GM12878 (cell line): ENCODE data around the gene SFMBT1. TPM values are rescaled to one million over a fixed set of nuclear protein-coding genes. Genes with fewer than 3 reads are reported as not detected.

Experiments
- ATAC-seq: fragments of 200-7000 bp; cut with Tn5 transposase; 3 replicates; pipeline ENCODE4 v1.9.1; 2020; ENCODE audit warnings: mild to moderate bottlenecking, moderate library complexity
- BruUV-seq: library from RNA; stranded (reverse); fragments of 400-500 nt; replicated peaks from 2 replicates; lab custom pipeline; 2021; lab: Mats Ljungman, UMichigan
- CTCF ChIA-PET: fragments of 300-600 bp; sonication (Branson Sonifier 250); formaldehyde crosslinking; extraction: SDS; loops from one replicate; lab custom pipeline; 2021; ENCODE audit warnings: inconsistent platforms; lab: Yijun Ruan, JAX
- POLR2A ChIA-PET: fragments of 350-600 bp; formaldehyde crosslinking; extraction: SDS; loops from one replicate; lab custom pipeline; 2021; ENCODE audit warnings: inconsistent platforms; lab: Charles Lee
- RAD21 ChIA-PET: fragments of 300-600 bp; sonication (Branson Sonifier 250); formaldehyde crosslinking; loops from one replicate; lab custom pipeline; 2023; ENCODE audit warnings: antibody characterized with exemption; ENCODE audit not compliant: unreplicated experiment; lab: Charles Lee
- SMC1A ChIA-PET: fragments of 300-600 bp; sonication (Branson Sonifier 250); formaldehyde crosslinking; loops from one replicate; lab custom pipeline; 2023; ENCODE audit not compliant: unreplicated experiment, uncharacterized antibody; lab: Charles Lee
- DNase-seq: peaks from one replicate; pipeline ENCODE4 v3.0.0-alpha.2; 2011; ENCODE audit warnings: low read depth, low spot score
- FAIRE-seq: peaks from 3 replicates; lab custom pipeline; 2011; peaks lifted over from hg19 to GRCh38; lab: Jason Lieb, UNC
- H2AFZ ChIP-seq: 2 replicates; pipeline ENCODE4 v1.6.0; 2011; ENCODE audit warnings: low read depth, low read length, control low read depth; ENCODE audit not compliant: control insufficient read depth
- H3K27ac ChIP-seq: 2 replicates; pipeline ENCODE4 v1.5.1; 2011; ENCODE audit warnings: control low read depth; ENCODE audit not compliant: control insufficient read depth, insufficient read depth
- H3K27me3 ChIP-seq, 2 experiments: replicated peaks in 1 of 2; 2 replicates each; pipeline versions ENCODE4 v1.6.0 to v1.6.1; 2011; ENCODE audit warnings: low read length in 1 of 2; ENCODE audit not compliant: control insufficient read depth in 2 of 2, insufficient read depth in 2 of 2
- H3K36me3 ChIP-seq, 2 experiments: 2 replicates each; pipeline ENCODE4 v1.5.1; 2011; ENCODE audit warnings: low read length in 1 of 2; ENCODE audit not compliant: control insufficient read depth in 2 of 2, insufficient read depth in 2 of 2
- H3K4me1 ChIP-seq: 2 replicates; pipeline ENCODE4 v1.6.1; 2011; ENCODE audit warnings: mild to moderate bottlenecking, low read length, moderate library complexity, mixed read lengths; ENCODE audit not compliant: control insufficient read depth, insufficient read depth
- H3K4me2 ChIP-seq: 2 replicates; pipeline ENCODE4 v1.6.0; 2011; ENCODE audit warnings: control low read depth; ENCODE audit not compliant: control insufficient read depth, insufficient read depth
- H3K4me3 ChIP-seq: fragments of 200-600 bp; sonication (generic); 2 replicates; pipeline ENCODE4 v1.5.1; 2016
- H3K79me2 ChIP-seq: 2 replicates; pipeline ENCODE4 v1.6.0; 2011; ENCODE audit warnings: low read length; ENCODE audit not compliant: control insufficient read depth, insufficient read depth
- H3K9ac ChIP-seq: 2 replicates; pipeline ENCODE4 v1.8.0; 2011; ENCODE audit warnings: low read length, control low read depth, mixed read lengths; ENCODE audit not compliant: control insufficient read depth, insufficient read depth
- H3K9me3 ChIP-seq: replicated peaks from 3 replicates; pipeline ENCODE4 v1.5.1; 2011; ENCODE audit warnings: mild to moderate bottlenecking, low read length; ENCODE audit not compliant: control insufficient read depth, insufficient read depth
- H4K20me1 ChIP-seq: 2 replicates; pipeline ENCODE4 v1.6.0; 2011; ENCODE audit not compliant: control insufficient read depth, insufficient read depth
- CBFB ChIP-seq: IDR thresholded peaks from 2 replicates; pipeline ENCODE4 v1.6.1; 2016; ENCODE audit warnings: antibody characterized with exemption, low read depth
- HDAC6 ChIP-seq: fragments of 200-600 bp; sonication (generic); IDR thresholded peaks from one replicate; pipeline ENCODE4 v1.8.0; 2017; ENCODE audit warnings: antibody characterized with exemption; ENCODE audit not compliant: unreplicated experiment
- POLR2AphosphoS2 ChIP-seq: IDR thresholded peaks from 2 replicates; pipeline ENCODE4 v1.6.1; 2011; ENCODE audit warnings: low read depth, mild to moderate bottlenecking, low read length, improper control_type of control experiment, moderate library complexity
- SREBF2 ChIP-seq: IDR thresholded peaks from 2 replicates; pipeline ENCODE4 v1.6.1; 2012; ENCODE audit warnings: mild to moderate bottlenecking, low read length
- ZBED1 ChIP-seq: IDR thresholded peaks from 2 replicates; pipeline ENCODE4 v1.6.1; 2016; ENCODE audit warnings: borderline replicate concordance
- ZBTB11 ChIP-seq: fragments of 450-650 bp; formaldehyde crosslinking; IDR thresholded peaks from 2 replicates; pipeline ENCODE4 v1.5.0; 2022; ENCODE audit warnings: mild to moderate bottlenecking, missing genetic modification characterization
- ZBTB40 ChIP-seq: fragments of 450-650 bp; IDR thresholded peaks from 2 replicates; pipeline ENCODE4 v1.6.1; 2016; ENCODE audit warnings: mild to moderate bottlenecking, moderate library complexity, borderline replicate concordance
- ZNF24 ChIP-seq: fragments of 450-650 bp; IDR thresholded peaks from 2 replicates; pipeline ENCODE4 v1.6.1; 2017; ENCODE audit warnings: antibody characterized with exemption, mild to moderate bottlenecking
- ZNF622 ChIP-seq: fragments of 450-650 bp; IDR thresholded peaks from 2 replicates; pipeline ENCODE4 v1.6.1; 2017; ENCODE audit warnings: mild to moderate bottlenecking, inconsistent platforms
- WGBS: methylation state at CpG from one replicate; pipeline ENCODE4 v1.1.6; 2016; ENCODE audit warnings: low lambda C conversion rate; ENCODE audit not compliant: insufficient replicate concordance, insufficient coverage; ENCODE audit errors: missing lambda C conversion rate; 5-methylcytosine and 5-hydroxymethylcytosine counted together
- in situ Hi-C: fragments of 300-500 bp; cut with MboI; formaldehyde crosslinking; loops from 9 replicates; pipeline ENCODE4 v1.14.3; 2018; ENCODE audit warnings: mixed read lengths
- intact Hi-C: fragments of 100-400 bp; cut with micrococcal nuclease; formaldehyde crosslinking; loops from one replicate; pipeline ENCODE4 v1.14.2; 2022; ENCODE audit not compliant: unreplicated experiment
- polyA plus RNA-seq, 11 experiments: library from polyadenylated mRNA; depleted of rRNA in 4 of 11; unstranded in 6 of 11; stranded (reverse) in 5 of 11; fragments of >200 nt; fragmentation: Nextera tagmentation in 4 of 11; fragmentation: Illumina TruSeq in 1 of 11; extraction: Ambion mirVana in 4 of 11; extraction: Trizol in 1 of 11; gene quantifications; 1 replicate in 1 of 11; 2 replicates in 10 of 11; pipeline versions ENCODE4 v1.2.1 to v1.2.3, GENCODE V29; 2011 to 2016; ENCODE audit warnings: inconsistent platforms in 2 of 11, missing spikeins in 2 of 11, low read depth in 1 of 11
- total RNA-seq, 4 experiments: library from RNA; depleted of rRNA in 3 of 4; stranded (reverse); fragments of >200 nt in 3 of 4; fragmentation: Illumina TruSeq in 1 of 4; extraction: Trizol in 1 of 4; gene quantifications; 2 replicates each; pipeline versions ENCODE4 v1.2.1 to v1.2.3, GENCODE V29; 2013 to 2021

SFMBT1 gene
- total and polyA plus RNA-seq, 10 of the 15 experiments (the other 5 are each of a cell fraction or from before 2014, with no cell fraction given) = 3.2 to 19.5 (median 11.4) TPM

GRCh38 chr3:52967398-52967797 is 78.5 kb downstream of the SFMBT1 start:
- DNase-seq (no peak), FAIRE-seq (no peak), ATAC-seq (no peak)
- intact Hi-C loops (no loop called here), in situ Hi-C loops (no loop called here)
- H3K4me3 ChIP-seq = no peak overlapping the region
- ChIA-PET RAD21 (no interaction called here), CTCF (interaction anchor here (1.0 kb wide), 1 partner anchor 31 kb away, joined by 5 read pairs; no protein-coding TSS in a partner anchor), POLR2A (no interaction called here), SMC1A (no interaction called here)
- no peaks in the 10 kb centered on the region for H3K9me3 ChIP-seq
- H3K27me3 ChIP-seq = no peaks in the 10 kb centered on the region
- no peak overlapping the region for H2AFZ ChIP-seq
- TF ChIP-seq ZBTB40 (peak; percentile 74; the same call in 1 of the 2 replicates), CBFB (no peak)
- no peaks in the 10 kb centered on the region for H3K79me2 ChIP-seq
- H4K20me1 ChIP-seq = no peaks in the 10 kb centered on the region
- H3K4me2 ChIP-seq = no peak overlapping the region
- no peaks in the 10 kb centered on the region; a peak in 1 of 4 replicates for H3K36me3 ChIP-seq
- H3K4me1 ChIP-seq = no peaks in the 10 kb centered on the region
- 95% methylated on average over 2 of the region's 2 CpGs for WGBS
- no peak overlapping the region for H3K9ac ChIP-seq
- no TSS peak for BruUV-seq
- H3K27ac ChIP-seq = no peak overlapping the region

GRCh38 chr3:52962160-52962559 is 83.7 kb downstream of the SFMBT1 start:
- CTCF ChIA-PET = no interaction called here
- Histone ChIP-seq H4K20me1 (no peaks in the 10 kb centered on the region), H3K27me3 (no peaks in the 10 kb centered on the region), H3K9me3 (no peaks in the 10 kb centered on the region), H3K4me1 (no peaks in the 10 kb centered on the region), H3K79me2 (no peaks in the 10 kb centered on the region), H2AFZ (no peak overlapping the region), H3K27ac (no peak overlapping the region), H3K4me3 (no peak overlapping the region), H3K36me3 (no peaks in the 10 kb centered on the region; a peak in 1 of 4 replicates), H3K4me2 (no peak overlapping the region), H3K9ac (no peak overlapping the region)
- TF ChIP-seq ZBTB11 (CRISPR knock-in tag) = no peak
- no peak for TF ChIP-seq ZBED1
- TF ChIP-seq POLR2AphosphoS2 = no peak
- TF ChIP-seq ZNF622 = no peak
- TF ChIP-seq ZNF24 = no peak
- no peak for TF ChIP-seq SREBF2
- no peak for TF ChIP-seq HDAC6
- DNase-seq = no peak
- intact Hi-C loops (no loop called here), in situ Hi-C loops (no loop called here)
- FAIRE-seq = no peak
- BruUV-seq = no TSS peak
- 100% methylated on average over 2 of the region's 2 CpGs for WGBS
- no peak for ATAC-seq
- POLR2A ChIA-PET = interaction anchor here (0.6 kb wide), 1 partner anchor 11 kb away, joined by 3 read pairs; no protein-coding TSS in a partner anchor
- RAD21 ChIA-PET = no interaction called here
- SMC1A ChIA-PET = no interaction called here
